OCI-LY3 (cell line): ENCODE measurements around the gene HERC5.

Experiments
- H2AFZ ChIP-seq: fragments of 200-600, 300-600 bp; shearing (Covaris generic); 2 replicates; pipeline ENCODE4 v1.6.0; 2014; ENCODE audit warnings: antibody characterized with exemption, low read depth, low read length
- H3K27ac ChIP-seq: fragments of 200-600, 300-600 bp; sonication (generic); 2 replicates; pipeline ENCODE4 v1.5.1; 2014; ENCODE audit warnings: mild to moderate bottlenecking, low read length, moderate library complexity, mixed read lengths
- H3K27me3 ChIP-seq: fragments of 200-600, 300-600 bp; sonication (generic); 2 replicates; pipeline ENCODE4 v1.6.1; 2014; ENCODE audit warnings: low read depth, low read length, mixed read lengths
- H3K36me3 ChIP-seq: fragments of 200-600, 300-600 bp; sonication (generic); replicated peaks from 2 replicates; pipeline ENCODE3; 2014; ENCODE audit warnings: low read depth, low read length, mixed read lengths
- H3K4me1 ChIP-seq: fragments of 300-600, 200-600 bp; sonication (generic); 2 replicates; pipeline ENCODE4 v1.6.1; 2014; ENCODE audit warnings: low read length, mixed read lengths
- H3K4me2 ChIP-seq: fragments of 200-600, 300-600 bp; sonication (generic); 2 replicates; pipeline ENCODE4 v1.6.1; 2014; ENCODE audit warnings: low read length, mixed read lengths
- H3K4me3 ChIP-seq: fragments of 300-600, 200-600 bp; sonication (generic); 2 replicates; pipeline ENCODE4 v1.5.1; 2014; ENCODE audit warnings: antibody characterized with exemption, mild to moderate bottlenecking, low read length, moderate library complexity
- H3K79me2 ChIP-seq: fragments of 300-600, 200-600 bp; shearing (Covaris generic); 2 replicates; pipeline ENCODE4 v1.6.1; 2014; ENCODE audit warnings: mild to moderate bottlenecking, low read length, mixed read lengths
- H3K9ac ChIP-seq: fragments of 300-600, 200-600 bp; shearing (Covaris generic); 2 replicates; pipeline ENCODE4 v1.6.0; 2014; ENCODE audit warnings: mild to moderate bottlenecking, low read length, moderate library complexity
- H3K9me3 ChIP-seq: fragments of 200-600, 300-600 bp; shearing (Covaris generic); 2 replicates; pipeline ENCODE4 v1.6.1; 2014; ENCODE audit warnings: low read length, mixed read lengths; ENCODE audit not compliant: insufficient read depth
- H4K20me1 ChIP-seq: fragments of 200-600, 300-600 bp; sonication (generic); 2 replicates; pipeline ENCODE4 v1.6.1; 2016; ENCODE audit warnings: low read length, mixed read lengths; ENCODE audit not compliant: insufficient read depth
- EZH2phosphoT487 ChIP-seq: fragments of 200-600 bp; shearing (Covaris generic); IDR thresholded peaks from 2 replicates; pipeline ENCODE4 v1.6.1; 2018; ENCODE audit warnings: antibody characterized with exemption, mixed run types, low read depth
- TF ChIP-seq, protein P1 (sequence below): fragments of 200-600, 300-600 bp; sonication (generic); IDR thresholded peaks from 2 replicates; pipeline ENCODE4 v1.5.1; 2014; ENCODE audit warnings: antibody characterized with exemption, low read length, low read depth

The HERC5 gene

DNA sequence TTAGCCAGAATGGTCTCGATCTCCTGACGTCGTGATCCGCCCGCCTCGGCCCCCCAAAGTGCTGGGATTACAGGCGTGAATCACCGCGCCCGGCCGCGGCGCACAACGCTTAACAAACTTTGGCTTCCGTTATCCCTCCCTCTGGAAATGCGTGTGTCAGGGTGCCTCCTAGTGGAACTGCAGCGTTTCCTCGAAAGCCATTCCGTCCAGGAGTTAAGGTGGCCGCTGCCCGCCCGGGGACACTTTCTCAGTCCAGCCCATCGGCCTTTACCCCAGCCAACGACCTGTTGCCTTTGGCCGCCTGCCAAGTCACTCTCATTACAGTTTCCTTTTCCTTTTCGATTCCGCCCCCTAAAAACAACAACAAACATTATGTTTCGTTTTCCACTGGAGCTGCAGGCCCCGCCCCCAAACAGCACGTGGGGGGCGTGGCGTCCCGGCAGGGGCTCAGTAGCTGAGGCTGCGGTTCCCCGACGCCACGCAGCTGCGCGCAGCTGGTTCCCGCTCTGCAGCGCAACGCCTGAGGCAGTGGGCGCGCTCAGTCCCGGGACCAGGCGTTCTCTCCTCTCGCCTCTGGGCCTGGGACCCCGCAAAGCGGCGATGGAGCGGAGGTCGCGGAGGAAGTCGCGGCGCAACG, at the start of gene HERC5:
TSS of gene HERC5 (plus strand) at position 450 of the 637 bp plus-strand sequence. CDS start at position 601, 151 bp downstream.
- H3K79me2 ChIP-seq, result no peaks in the 10 kb centered on the region
- no peaks in the 10 kb centered on the region for H3K27me3 ChIP-seq
- no peaks in the 10 kb centered on the region for H3K9me3 ChIP-seq
- H4K20me1 ChIP-seq, result no peaks in the 10 kb centered on the region
- H3K4me3 ChIP-seq, result no peak within 1 kb of the TSS
- TF ChIP-seq, protein P1, sequence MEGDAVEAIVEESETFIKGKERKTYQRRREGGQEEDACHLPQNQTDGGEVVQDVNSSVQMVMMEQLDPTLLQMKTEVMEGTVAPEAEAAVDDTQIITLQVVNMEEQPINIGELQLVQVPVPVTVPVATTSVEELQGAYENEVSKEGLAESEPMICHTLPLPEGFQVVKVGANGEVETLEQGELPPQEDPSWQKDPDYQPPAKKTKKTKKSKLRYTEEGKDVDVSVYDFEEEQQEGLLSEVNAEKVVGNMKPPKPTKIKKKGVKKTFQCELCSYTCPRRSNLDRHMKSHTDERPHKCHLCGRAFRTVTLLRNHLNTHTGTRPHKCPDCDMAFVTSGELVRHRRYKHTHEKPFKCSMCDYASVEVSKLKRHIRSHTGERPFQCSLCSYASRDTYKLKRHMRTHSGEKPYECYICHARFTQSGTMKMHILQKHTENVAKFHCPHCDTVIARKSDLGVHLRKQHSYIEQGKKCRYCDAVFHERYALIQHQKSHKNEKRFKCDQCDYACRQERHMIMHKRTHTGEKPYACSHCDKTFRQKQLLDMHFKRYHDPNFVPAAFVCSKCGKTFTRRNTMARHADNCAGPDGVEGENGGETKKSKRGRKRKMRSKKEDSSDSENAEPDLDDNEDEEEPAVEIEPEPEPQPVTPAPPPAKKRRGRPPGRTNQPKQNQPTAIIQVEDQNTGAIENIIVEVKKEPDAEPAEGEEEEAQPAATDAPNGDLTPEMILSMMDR, result no peak
- TF ChIP-seq EZH2phosphoT487, result no peak
- no peak within 1 kb of the TSS for H2AFZ ChIP-seq
- no peak within 1 kb of the TSS for H3K9ac ChIP-seq
- H3K27ac ChIP-seq, result no peak within 1 kb of the TSS
- H3K4me1 ChIP-seq, result no peaks in the 10 kb centered on the region
- no peak within 1 kb of the TSS for H3K4me2 ChIP-seq
- H3K36me3 ChIP-seq, result no peaks in the 10 kb centered on the region

DNA sequence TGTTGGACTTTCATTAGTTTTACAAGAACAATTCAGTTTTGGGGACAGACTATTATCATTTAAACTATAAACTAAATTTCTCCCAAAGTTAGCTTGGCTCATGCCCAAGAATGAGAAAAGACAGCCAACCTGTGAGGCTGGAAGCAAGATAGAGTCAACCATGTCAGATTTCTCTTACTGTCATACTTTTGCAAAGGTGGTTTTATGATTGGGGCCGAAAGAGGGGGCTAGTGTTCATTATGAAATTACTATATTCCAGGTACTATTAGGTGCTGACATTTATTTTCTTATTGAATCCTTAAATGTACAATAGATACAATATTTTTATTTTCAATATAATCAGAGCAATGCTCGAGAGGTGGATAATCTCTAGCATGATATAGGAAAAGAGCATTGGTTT, 47.7 kb upstream of the HERC5 start:
- Histone ChIP-seq H3K9me3 (no peaks in the 10 kb centered on the region), H4K20me1 (no peaks in the 10 kb centered on the region), H3K9ac (no peak overlapping the region), H3K27me3 (no peaks in the 10 kb centered on the region), H3K27ac (no peak overlapping the region), H3K4me3 (no peak overlapping the region), H3K4me2 (no peak overlapping the region), H3K36me3 (no peaks in the 10 kb centered on the region), H3K4me1 (peaks cover 7% of the 10 kb centered on the region), H3K79me2 (no peaks in the 10 kb centered on the region), H2AFZ (no peak overlapping the region)
- no peak for TF ChIP-seq EZH2phosphoT487
- TF ChIP-seq, protein P1, result no peak

- Histone ChIP-seq H3K36me3 (no peaks in the 10 kb centered on the region), H3K4me1 (peaks cover 7% of the 10 kb centered on the region)
These were observed 47.1 kb upstream of the HERC5 start for GRCh38 chr4:88409789-88410188.

DNA sequence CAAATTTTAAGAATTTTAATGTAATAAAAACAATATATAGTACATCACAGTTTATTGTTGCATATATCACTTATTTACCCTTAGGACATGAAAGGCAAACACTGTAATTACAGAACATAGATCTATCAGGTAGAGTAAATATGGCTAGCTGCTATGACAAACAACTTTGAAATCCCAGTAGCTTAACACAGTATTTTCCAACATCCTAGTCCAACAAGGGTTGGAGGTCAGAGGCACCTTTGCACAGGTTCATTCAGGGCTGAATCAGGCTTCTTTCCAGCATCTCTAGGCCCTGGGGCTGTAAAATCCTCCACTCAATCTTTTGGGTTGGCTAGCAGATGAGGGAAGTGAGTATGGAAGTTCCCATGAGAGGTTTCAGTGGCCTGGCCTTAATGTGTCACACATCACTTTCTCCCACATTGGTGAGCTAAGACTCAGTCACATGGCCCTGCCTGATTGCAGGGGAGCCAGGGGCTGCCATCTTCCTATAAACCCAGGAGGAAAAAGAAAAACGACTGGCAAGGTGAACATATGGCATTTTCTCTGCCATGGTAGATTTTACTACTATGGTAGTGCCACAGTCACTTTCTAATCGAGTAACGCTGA, 45.3 kb upstream of the HERC5 start:
- peak overlapping the region; percentile 5; the same call in 1 of the 2 replicates for H3K4me2 ChIP-seq
- H4K20me1 ChIP-seq, result no peaks in the 10 kb centered on the region
- no peaks in the 10 kb centered on the region for H3K27me3 ChIP-seq
- no peak for TF ChIP-seq EZH2phosphoT487
- TF ChIP-seq, protein P1, result no peak
- no peak overlapping the region for H3K27ac ChIP-seq
- H3K4me3 ChIP-seq, result no peak overlapping the region
- no peaks in the 10 kb centered on the region for H3K9me3 ChIP-seq
- no peaks in the 10 kb centered on the region for H3K36me3 ChIP-seq
- H3K79me2 ChIP-seq, result no peaks in the 10 kb centered on the region
- H2AFZ ChIP-seq, result 0 out of 2 replicates have a peak overlapping the region, but pooled peaks have one; percentile 61
- H3K4me1 ChIP-seq, result peaks cover 7% of the 10 kb centered on the region
- H3K9ac ChIP-seq, result no peak overlapping the region

More at GRCh38 chr4:88409789-88410188, 47.1 kb upstream of the HERC5 start:
- no peaks in the 10 kb centered on the region for H3K79me2 ChIP-seq
- no peak overlapping the region for H3K9ac ChIP-seq
- H3K4me3 ChIP-seq, result no peak overlapping the region
- no peak overlapping the region for H3K4me2 ChIP-seq
- H4K20me1 ChIP-seq, result no peaks in the 10 kb centered on the region
- no peak for TF ChIP-seq EZH2phosphoT487
- TF ChIP-seq, protein P1, result no peak
- H3K9me3 ChIP-seq, result no peaks in the 10 kb centered on the region
- no peak overlapping the region for H2AFZ ChIP-seq
- no peaks in the 10 kb centered on the region for H3K27me3 ChIP-seq
- no peak overlapping the region for H3K27ac ChIP-seq
